H9 (cell line): ENCODE data around the gene LRRK2. TPM values are rescaled to one million over a fixed set of nuclear protein-coding genes. Genes with fewer than 3 reads are reported as not detected.

ENCODE experiments used
- DNase-seq: peaks from one replicate; pipeline ENCODE4 v3.0.0-alpha.2; 2017
- H2AFZ ChIP-seq: one replicate; pipeline ENCODE4 v1.6.1; 2013; ENCODE audit warnings: mild to moderate bottlenecking, low read length, control low read depth, moderate library complexity
- H2AK5ac ChIP-seq: 2 replicates; pipeline ENCODE4 v1.6.1; 2013; ENCODE audit warnings: low read length, control low read depth, mixed read lengths; ENCODE audit not compliant: insufficient read length
- H2BK120ac ChIP-seq: one replicate; pipeline ENCODE4 v1.6.1; 2013; ENCODE audit warnings: low read depth, mild to moderate bottlenecking, low read length, control low read depth, inconsistent platforms; ENCODE audit not compliant: poor library complexity, severe bottlenecking
- H2BK12ac ChIP-seq: 2 replicates; pipeline ENCODE4 v1.6.1; 2013; ENCODE audit warnings: low read length, control low read depth, mixed read lengths, low read depth; ENCODE audit not compliant: insufficient read length
- H2BK15ac ChIP-seq: 2 replicates; pipeline ENCODE4 v1.6.1; 2013; ENCODE audit warnings: low read depth, low read length, control low read depth
- H2BK20ac ChIP-seq: one replicate; pipeline ENCODE4 v1.6.1; 2013; ENCODE audit warnings: low read depth, mild to moderate bottlenecking, low read length, control low read depth, inconsistent platforms; ENCODE audit not compliant: poor library complexity, severe bottlenecking
- H2BK5ac ChIP-seq: 2 replicates; pipeline ENCODE4 v1.6.1; 2013; ENCODE audit warnings: low read length, control low read depth, mixed read lengths; ENCODE audit not compliant: insufficient read length
- H3K14ac ChIP-seq: 2 replicates; pipeline ENCODE4 v1.6.1; 2013; ENCODE audit warnings: low read length, control low read depth; ENCODE audit not compliant: insufficient read depth
- H3K18ac ChIP-seq: 2 replicates; pipeline ENCODE4 v1.6.1; 2013; ENCODE audit warnings: low read depth, mild to moderate bottlenecking, mixed read lengths, low read length, control low read depth; ENCODE audit not compliant: insufficient read length
- H3K23ac ChIP-seq: 2 replicates; pipeline ENCODE4 v1.6.1; 2013; ENCODE audit warnings: low read length, control low read depth, mixed read lengths, low read depth; ENCODE audit not compliant: insufficient read length
- H3K23me2 ChIP-seq: 2 replicates; pipeline ENCODE4 v1.6.1; 2013; ENCODE audit warnings: low read depth, mild to moderate bottlenecking, mixed read lengths, low read length, control low read depth; ENCODE audit not compliant: insufficient read length, poor library complexity, severe bottlenecking
- H3K27ac ChIP-seq: 2 replicates; pipeline ENCODE4 v1.5.1; 2013; ENCODE audit warnings: low read length, control low read depth, mixed read lengths, low read depth; ENCODE audit not compliant: insufficient read length
- H3K27me3 ChIP-seq: 2 replicates; pipeline ENCODE4 v1.6.1; 2013; ENCODE audit warnings: low read length, control low read depth, inconsistent platforms; ENCODE audit not compliant: insufficient read depth
- H3K4ac ChIP-seq: 2 replicates; pipeline ENCODE4 v1.6.1; 2013; ENCODE audit warnings: low read depth, mild to moderate bottlenecking, control low read depth, inconsistent platforms, low read length, moderate library complexity
- H3K4me1 ChIP-seq: 2 replicates; pipeline ENCODE4 v1.6.1; 2013; ENCODE audit warnings: low read length, control low read depth, inconsistent platforms; ENCODE audit not compliant: insufficient read depth
- H3K4me2 ChIP-seq: 2 replicates; pipeline ENCODE4 v1.6.1; 2013; ENCODE audit warnings: low read length, control low read depth, mixed read lengths; ENCODE audit not compliant: insufficient read length, insufficient read depth
- H3K56ac ChIP-seq: 2 replicates; pipeline ENCODE4 v1.6.1; 2013; ENCODE audit warnings: low read depth, mild to moderate bottlenecking, mixed read lengths, low read length, control low read depth; ENCODE audit not compliant: insufficient read length
- H3K79me1 ChIP-seq: 2 replicates; pipeline ENCODE4 v1.6.1; 2013; ENCODE audit warnings: low read depth, mild to moderate bottlenecking, moderate library complexity, low read length, control low read depth, inconsistent platforms; ENCODE audit not compliant: insufficient read depth, poor library complexity, severe bottlenecking
- H3K79me2 ChIP-seq: 2 replicates; pipeline ENCODE4 v1.6.1; 2013; ENCODE audit warnings: low read length, control low read depth, inconsistent platforms; ENCODE audit not compliant: insufficient read depth
- H3K9ac ChIP-seq: 2 replicates; pipeline ENCODE4 v1.6.1; 2013; ENCODE audit warnings: low read length, control low read depth, mixed read lengths; ENCODE audit not compliant: insufficient read length; ENCODE audit errors: extremely low read depth
- H3K9me3 ChIP-seq: one replicate; pipeline ENCODE4 v1.6.1; 2013; ENCODE audit warnings: low read depth, low read length, inconsistent platforms; ENCODE audit not compliant: control insufficient read depth
- H3T11ph ChIP-seq: one replicate; pipeline ENCODE4 v1.6.1; 2013; ENCODE audit warnings: mild to moderate bottlenecking, low read length, control low read depth, inconsistent platforms
- H4K20me1 ChIP-seq: one replicate; pipeline ENCODE4 v1.6.1; 2013; ENCODE audit not compliant: control insufficient read depth, insufficient read length, insufficient read depth
- H4K5ac ChIP-seq: 2 replicates; pipeline ENCODE4 v1.6.1; 2013; ENCODE audit warnings: low read depth, mild to moderate bottlenecking, mixed read lengths, low read length, control low read depth; ENCODE audit not compliant: insufficient read length
- H4K8ac ChIP-seq: replicated peaks from 2 replicates; pipeline ENCODE4 v1.6.1; 2013; ENCODE audit warnings: low read length, control low read depth, mixed read lengths, low read depth; ENCODE audit not compliant: insufficient read length
- H4K91ac ChIP-seq: 2 replicates; pipeline ENCODE4 v1.6.1; 2013; ENCODE audit warnings: low read depth, mild to moderate bottlenecking, moderate library complexity, mixed read lengths, low read length, control low read depth; ENCODE audit not compliant: insufficient read length
- H3K27ac Mint-ChIP-seq, 3 experiments: 2 replicates in 2 of 3; 3 replicates in 1 of 3; pipeline ENCODE4 v1.8.0; 2020 to 2021; ENCODE audit warnings: mixed read lengths in 3 of 3, mild to moderate bottlenecking in 1 of 3, moderate library complexity in 1 of 3
- H3K27me3 Mint-ChIP-seq: 2 replicates; pipeline ENCODE4 v1.8.0; 2021; ENCODE audit warnings: low read depth, mild to moderate bottlenecking, moderate library complexity, mixed read lengths
- H3K36me3 Mint-ChIP-seq, 3 experiments: 2 replicates in 2 of 3; 3 replicates in 1 of 3; pipeline ENCODE4 v1.8.0; 2020 to 2021; ENCODE audit warnings: low read depth in 3 of 3, mixed read lengths in 3 of 3; ENCODE audit not compliant: insufficient read depth in 1 of 3
- H3K4me1 Mint-ChIP-seq, 2 experiments: 2 replicates each; pipeline ENCODE4 v1.8.0; 2020; ENCODE audit warnings: mixed read lengths in 2 of 2
- H3K4me3 Mint-ChIP-seq, 2 experiments: 2 replicates in 1 of 2; 3 replicates in 1 of 2; pipeline ENCODE4 v1.8.0; 2020 to 2021; ENCODE audit warnings: mild to moderate bottlenecking in 2 of 2, mixed read lengths in 2 of 2, moderate library complexity in 1 of 2
- H3K9me3 Mint-ChIP-seq, 2 experiments: 2 replicates in 1 of 2; 3 replicates in 1 of 2; pipeline ENCODE4 v1.8.0; 2020; ENCODE audit warnings: mild to moderate bottlenecking in 2 of 2, mixed read lengths in 2 of 2, moderate library complexity in 1 of 2
- WGBS: extraction: QIAGEN DNeasy Blood & Tissue Kit; methylation state at CpG from one replicate; pipeline ENCODE4 v1.1.7; 2013; ENCODE audit warnings: missing lambda C conversion rate, low lambda C conversion rate, mixed read lengths; ENCODE audit not compliant: insufficient read length; ENCODE audit errors: extremely low coverage; 5-methylcytosine and 5-hydroxymethylcytosine counted together
- total RNA-seq: library from RNA; stranded (reverse); gene quantifications from 2 replicates; pipeline ENCODE4 v1.2.1, GENCODE V29; 2021
- TF ChIP-seq, protein P1 (sequence below): fragments of 200-600 bp; sonication (generic); conservative IDR thresholded peaks from 3 replicates; pipeline ENCODE4 v1.8.0; 2021; ENCODE audit warnings: antibody characterized with exemption, mild to moderate bottlenecking

Gene LRRK2
- total RNA-seq, 1 experiment from 2014 or later, result 0.17 TPM

DNA sequence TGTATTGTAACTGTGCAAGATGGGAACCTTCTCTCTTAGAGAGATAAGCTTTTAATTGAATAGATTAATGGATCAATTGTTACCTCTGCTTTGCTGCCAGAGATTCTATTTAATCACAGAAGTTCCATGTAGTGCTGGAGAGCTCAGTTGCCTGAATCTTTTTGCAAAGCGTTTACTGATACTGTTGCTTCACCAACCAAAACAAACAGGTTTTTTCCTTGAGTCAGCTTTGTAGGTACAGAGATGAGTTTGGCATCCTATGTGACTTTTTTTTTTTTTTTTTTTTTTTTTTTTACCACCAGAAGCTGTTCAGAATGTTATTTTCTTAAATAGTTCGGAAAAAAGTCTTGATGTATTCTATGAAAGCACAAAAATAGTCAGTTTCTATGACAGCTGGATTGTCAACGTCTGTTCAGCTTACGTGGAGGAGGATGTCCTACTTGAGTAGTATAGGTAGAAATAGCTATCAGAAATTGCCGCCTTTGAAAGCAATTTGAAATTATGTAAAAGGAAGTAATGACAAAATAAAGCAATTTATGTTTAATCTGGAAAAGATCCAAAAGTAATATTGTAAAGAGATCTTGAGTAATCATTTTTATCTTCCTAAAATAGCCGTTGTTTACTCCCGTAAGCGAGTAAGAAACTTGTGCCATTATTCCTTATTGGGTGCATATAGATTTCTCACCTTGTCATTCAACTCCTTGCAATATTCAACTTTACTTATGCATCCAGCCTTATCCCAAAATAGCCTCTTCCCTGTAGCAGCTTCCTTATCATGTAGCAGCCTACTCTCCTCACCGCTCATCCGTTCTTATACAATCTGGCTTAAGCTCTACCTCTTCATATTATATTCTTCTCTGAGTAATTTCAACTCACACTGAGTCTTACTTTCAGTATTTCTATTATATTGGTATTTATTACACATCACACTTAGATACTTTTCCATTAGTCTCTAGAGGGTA, 5.2 kb downstream of the LRRK2 start:
- Histone ChIP-seq H3K79me2 (no peaks in the 10 kb centered on the region), H4K5ac (no peak overlapping the region), H2AK5ac (no peak overlapping the region), H3K56ac (no peak overlapping the region), H3K4me1 (no peaks in the 10 kb centered on the region), H3K27me3 (no peaks in the 10 kb centered on the region; the same call in 1 of the 2 replicates), H2AFZ (no peak overlapping the region), H3K4me2 (no peak overlapping the region), H3K23ac (no peak overlapping the region), H3T11ph (no peak overlapping the region), H3K4ac (no peak overlapping the region), H3K18ac (no peak overlapping the region), H2BK12ac (no peak overlapping the region), H3K9ac (no peak overlapping the region), H2BK5ac (no peak overlapping the region), H3K23me2 (no peaks in the 10 kb centered on the region), H3K14ac (no peak overlapping the region), H2BK120ac (no peak overlapping the region), H3K79me1 (no peaks in the 10 kb centered on the region), H4K20me1 (no peaks in the 10 kb centered on the region), H3K9me3 (no peaks in the 10 kb centered on the region), H3K27ac (no peak overlapping the region), H4K91ac (no peak overlapping the region), H2BK15ac (no peak overlapping the region), H4K8ac (no peak overlapping the region), H2BK20ac (no peak overlapping the region)
- Mint-ChIP-seq H3K4me1 (peaks cover 8% of the 10 kb centered on the region in 2 experiments), H3K36me3 (no peaks in the 10 kb centered on the region; a peak in 1 of 7 replicates), H3K9me3 (no peaks in the 10 kb centered on the region; a peak in 2 of 5 replicates), H3K27me3 (peaks cover 22% of the 10 kb centered on the region), H3K27ac (no peak overlapping the region), H3K4me3 (no peak overlapping the region)
- WGBS, result no CpG with 5 or more reads among the region's 10 CpGs
- DNase-seq, result no peak
- TF ChIP-seq, protein P1, sequence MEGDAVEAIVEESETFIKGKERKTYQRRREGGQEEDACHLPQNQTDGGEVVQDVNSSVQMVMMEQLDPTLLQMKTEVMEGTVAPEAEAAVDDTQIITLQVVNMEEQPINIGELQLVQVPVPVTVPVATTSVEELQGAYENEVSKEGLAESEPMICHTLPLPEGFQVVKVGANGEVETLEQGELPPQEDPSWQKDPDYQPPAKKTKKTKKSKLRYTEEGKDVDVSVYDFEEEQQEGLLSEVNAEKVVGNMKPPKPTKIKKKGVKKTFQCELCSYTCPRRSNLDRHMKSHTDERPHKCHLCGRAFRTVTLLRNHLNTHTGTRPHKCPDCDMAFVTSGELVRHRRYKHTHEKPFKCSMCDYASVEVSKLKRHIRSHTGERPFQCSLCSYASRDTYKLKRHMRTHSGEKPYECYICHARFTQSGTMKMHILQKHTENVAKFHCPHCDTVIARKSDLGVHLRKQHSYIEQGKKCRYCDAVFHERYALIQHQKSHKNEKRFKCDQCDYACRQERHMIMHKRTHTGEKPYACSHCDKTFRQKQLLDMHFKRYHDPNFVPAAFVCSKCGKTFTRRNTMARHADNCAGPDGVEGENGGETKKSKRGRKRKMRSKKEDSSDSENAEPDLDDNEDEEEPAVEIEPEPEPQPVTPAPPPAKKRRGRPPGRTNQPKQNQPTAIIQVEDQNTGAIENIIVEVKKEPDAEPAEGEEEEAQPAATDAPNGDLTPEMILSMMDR, result no peak
